Keratinocyte (primary cell): Measurements from ENCODE around the gene MAL. TPM values are rescaled to one million over a fixed set of nuclear protein-coding genes. Genes with fewer than 3 reads are reported as not detected.

ENCODE experiments used
- DNase-seq: peaks from one replicate; pipeline ENCODE4 v3.0.0-alpha.2; 2011; ENCODE audit warnings: low read depth, missing footprints, low spot score
- FAIRE-seq: peaks from 2 replicates; lab custom pipeline; 2011; peaks lifted over from hg19 to GRCh38; lab: Jason Lieb, UNC
- H2AFZ ChIP-seq: 2 replicates; pipeline ENCODE4 v1.6.0; 2012; ENCODE audit warnings: low read length, control low read depth, inconsistent platforms; ENCODE audit not compliant: control insufficient read depth
- H3K27ac ChIP-seq: 2 replicates; pipeline ENCODE4 v1.5.1; 2011; ENCODE audit warnings: low read length; ENCODE audit not compliant: control insufficient read depth, insufficient read depth
- H3K27me3 ChIP-seq: 3 replicates; pipeline ENCODE4 v1.6.0; 2011; ENCODE audit warnings: low read length; ENCODE audit not compliant: control insufficient read depth, insufficient read depth; ENCODE audit errors: extremely low read depth
- H3K36me3 ChIP-seq, 2 experiments: 2 replicates in 1 of 2; 3 replicates in 1 of 2; pipeline ENCODE4 v1.5.1; 2011; ENCODE audit warnings: low read length in 2 of 2, mild to moderate bottlenecking in 1 of 2; ENCODE audit not compliant: control insufficient read depth in 2 of 2, insufficient read depth in 2 of 2; ENCODE audit errors: extremely low read depth in 1 of 2
- H3K4me1 ChIP-seq: 3 replicates; pipeline ENCODE4 v1.5.1; 2011; ENCODE audit warnings: low read length; ENCODE audit not compliant: control insufficient read depth, insufficient read depth; ENCODE audit errors: extremely low read depth
- H3K4me2 ChIP-seq: 3 replicates; pipeline ENCODE4 v1.6.0; 2011; ENCODE audit warnings: low read depth, low read length; ENCODE audit not compliant: control insufficient read depth, insufficient read depth; ENCODE audit errors: extremely low read depth
- H3K4me3 ChIP-seq, 3 experiments: fragments of 200-600 bp in 1 of 3; sonication (generic) in 1 of 3; 2 replicates in 2 of 3; 3 replicates in 1 of 3; pipeline ENCODE4 v1.5.1; 2011 to 2016; ENCODE audit warnings: low read length in 3 of 3, mild to moderate bottlenecking in 3 of 3, control low read depth in 2 of 3, inconsistent platforms in 1 of 3, low read depth in 1 of 3, mixed read lengths in 1 of 3, mixed run types in 1 of 3, moderate library complexity in 1 of 3; ENCODE audit not compliant: control insufficient read depth in 2 of 3, insufficient read depth in 2 of 3; ENCODE audit errors: extremely low read depth in 1 of 3
- H3K79me2 ChIP-seq: 2 replicates; pipeline ENCODE4 v1.6.0; 2012; ENCODE audit warnings: low read length; ENCODE audit not compliant: control insufficient read depth, insufficient read depth
- H3K9ac ChIP-seq: 3 replicates; pipeline ENCODE4 v1.6.0; 2011; ENCODE audit warnings: low read length; ENCODE audit not compliant: control insufficient read depth, insufficient read depth; ENCODE audit errors: extremely low read depth
- H3K9me1 ChIP-seq: 3 replicates; pipeline ENCODE4 v1.6.0; 2011; ENCODE audit warnings: low read length; ENCODE audit not compliant: control insufficient read depth, insufficient read depth; ENCODE audit errors: extremely low read depth
- H3K9me3 ChIP-seq: 2 replicates; pipeline ENCODE4 v1.5.1; 2012; ENCODE audit warnings: low read depth, low read length; ENCODE audit not compliant: control insufficient read depth
- H4K20me1 ChIP-seq: 3 replicates; pipeline ENCODE4 v1.6.0; 2011; ENCODE audit warnings: low read length; ENCODE audit not compliant: control insufficient read depth, insufficient read depth; ENCODE audit errors: extremely low read depth
- CTCF ChIP-seq, 3 experiments: IDR thresholded peaks in 1 of 3; conservative IDR thresholded peaks in 1 of 3; optimal IDR thresholded peaks in 1 of 3; 2 replicates in 2 of 3; 3 replicates in 1 of 3; pipeline versions ENCODE3 to v1.5.1; 2011; ENCODE audit warnings: low read length in 3 of 3, mild to moderate bottlenecking in 3 of 3, moderate library complexity in 2 of 3, control low read depth in 1 of 3, inconsistent platforms in 1 of 3; ENCODE audit not compliant: insufficient read depth in 2 of 3; ENCODE audit errors: extremely low read depth in 1 of 3
- EZH2 ChIP-seq: IDR thresholded peaks from one replicate; pipeline ENCODE4 v1.6.1; 2012; ENCODE audit warnings: inconsistent platforms, mild to moderate bottlenecking, low read length, moderate library complexity
- dilution Hi-C: fragments of 300-500 bp; cut with MboI; formaldehyde crosslinking; loops from one replicate; pipeline ENCODE4 v1.7.0; 2020; ENCODE audit warnings: low sequenced_read_pairs; ENCODE audit not compliant: extremely low pct_ligation_motif_present
- polyA plus RNA-seq, 5 experiments: library from polyadenylated mRNA; depleted of rRNA in 3 of 5; stranded (reverse) in 3 of 5; stranded (forward) in 1 of 5; unstranded in 1 of 5; fragments of >200 nt; gene quantifications; 1 replicate in 1 of 5; 2 replicates in 3 of 5; 3 replicates in 1 of 5; pipeline versions ENCODE4 v1.2.1 to v1.2.3, GENCODE V29; 2011 to 2012; ENCODE audit warnings: missing spikeins in 2 of 5, low read depth in 1 of 5, low replicate concordance in 1 of 5

Gene MAL
- polyA plus RNA-seq, 1 donor (not counting 4 experiments of a cell fraction or from before 2014, with no cell fraction given) = not detected

- H3K4me3 ChIP-seq = no peak overlapping the region
- dilution Hi-C loops = no loop called here
- no peaks in the 10 kb centered on the region for H4K20me1 ChIP-seq
- H3K4me2 ChIP-seq = no peak overlapping the region
- DNase-seq = no peak
- no peaks in the 10 kb centered on the region for H3K36me3 ChIP-seq
- H3K27me3 ChIP-seq = peaks cover 5% of the 10 kb centered on the region
- H3K9me1 ChIP-seq = no peaks in the 10 kb centered on the region
- H3K79me2 ChIP-seq = no peaks in the 10 kb centered on the region
- H3K4me1 ChIP-seq = no peaks in the 10 kb centered on the region
- H3K9me3 ChIP-seq = no peaks in the 10 kb centered on the region
- no peak overlapping the region for H2AFZ ChIP-seq
- FAIRE-seq = no peak
- no peak for TF ChIP-seq CTCF (optimal IDR thresholded peaks at IDR 0.05 in 1 of 3, IDR thresholded peaks at IDR 0.05 in 1 of 3, conservative IDR thresholded peaks at IDR 0.05 in 1 of 3; ENCODE audit: extremely low read depth in 1 of 3, insufficient read depth in 2 of 3, low read length in 3 of 3)
- TF ChIP-seq EZH2 = no peak
- no peak overlapping the region for H3K9ac ChIP-seq
- no peak overlapping the region for H3K27ac ChIP-seq
These were observed 42.8 kb upstream of the MAL start for GRCh38 chr2:94982675-94983074.

- peaks cover 6% of the 10 kb centered on the region for H3K27me3 ChIP-seq
- H4K20me1 ChIP-seq = no peaks in the 10 kb centered on the region
- no peaks in the 10 kb centered on the region for H3K79me2 ChIP-seq
- no peaks in the 10 kb centered on the region for H3K36me3 ChIP-seq
- no peak overlapping the region for H3K9ac ChIP-seq
- no peaks in the 10 kb centered on the region for H3K9me3 ChIP-seq
- no peaks in the 10 kb centered on the region for H3K9me1 ChIP-seq
- H3K4me2 ChIP-seq = no peak overlapping the region
- no peak for TF ChIP-seq EZH2
- TF ChIP-seq CTCF (optimal IDR thresholded peaks at IDR 0.05 in 1 of 3, IDR thresholded peaks at IDR 0.05 in 1 of 3, conservative IDR thresholded peaks at IDR 0.05 in 1 of 3; ENCODE audit: extremely low read depth in 1 of 3, insufficient read depth in 2 of 3, low read length in 3 of 3) = no peak
- dilution Hi-C loops = no loop called here
- DNase-seq (no peak), FAIRE-seq (no peak)
- H3K4me3 ChIP-seq = no peak overlapping the region
- H3K27ac ChIP-seq = no peak overlapping the region
- no peak overlapping the region for H2AFZ ChIP-seq
- no peaks in the 10 kb centered on the region for H3K4me1 ChIP-seq
These were observed 40.4 kb upstream of the MAL start for GRCh38 chr2:94984964-94985575.
